SK-N-SH (cell line): ENCODE measurements around the gene NR6A1. TPM values are rescaled to one million over a fixed set of nuclear protein-coding genes. Genes with fewer than 3 reads are reported as not detected.

Source experiments
- CTCF ChIA-PET: fragments of 300-600, 350-600 bp; formaldehyde crosslinking; extraction: SDS; loops from one replicate; lab custom pipeline; 2021; lab: Yijun Ruan, JAX
- POLR2A ChIA-PET: fragments of 350-600 bp; sonication (Branson Sonifier 250); formaldehyde crosslinking; extraction: SDS; loops from one replicate; lab custom pipeline; 2020; ENCODE audit warnings: antibody characterized with exemption, inconsistent platforms; lab: Yijun Ruan, JAX
- DNase-seq: peaks from one replicate; pipeline ENCODE4 v3.0.0; 2012
- H2AFZ ChIP-seq: fragments of 200-600 bp; sonication (generic); 2 replicates; pipeline ENCODE4 v1.8.1; 2016; ENCODE audit warnings: antibody characterized with exemption, mild to moderate bottlenecking, low read depth
- H3F3A ChIP-seq: fragments of 200-600 bp; sonication (generic); replicated peaks from 2 replicates; pipeline ENCODE3; 2016; ENCODE audit warnings: antibody characterized with exemption, mild to moderate bottlenecking; ENCODE audit not compliant: insufficient read depth
- H3K27ac ChIP-seq, 2 experiments: fragments of 200-500 bp in 1 of 2; fragments of 200-600 bp in 1 of 2; sonication (Bioruptor generic) in 1 of 2; sonication (generic), shearing (Covaris generic) in 1 of 2; 2 replicates each; pipeline versions ENCODE4 v1.5.1 to v1.6.1; 2014 to 2016; ENCODE audit warnings: low read depth in 2 of 2, inconsistent platforms in 1 of 2, low read length in 1 of 2, mild to moderate bottlenecking in 1 of 2, mixed read lengths in 1 of 2
- H3K27me3 ChIP-seq: fragments of 200-600 bp; sonication (generic), shearing (Covaris generic); 2 replicates; pipeline ENCODE4 v1.6.1; 2016; ENCODE audit warnings: mixed run types; ENCODE audit not compliant: insufficient read depth
- H3K36me3 ChIP-seq, 2 experiments: fragments of 200-500 bp in 1 of 2; fragments of 200-600 bp in 1 of 2; sonication (Bioruptor generic) in 1 of 2; sonication (generic) in 1 of 2; replicated peaks in 1 of 2; 2 replicates each; pipeline versions ENCODE3 to v1.5.1; 2014 to 2016; ENCODE audit warnings: low read length in 1 of 2, mild to moderate bottlenecking in 1 of 2; ENCODE audit not compliant: insufficient read depth in 2 of 2, control insufficient read depth in 1 of 2
- H3K4me1 ChIP-seq, 2 experiments: fragments of 200-500 bp in 1 of 2; fragments of 200-600 bp in 1 of 2; sonication (Bioruptor generic) in 1 of 2; sonication (generic), shearing (Covaris generic) in 1 of 2; 2 replicates each; pipeline versions ENCODE4 v1.5.1 to v1.6.1; 2014 to 2016; ENCODE audit warnings: low read depth in 1 of 2, low read length in 1 of 2, mixed run types in 1 of 2; ENCODE audit not compliant: insufficient read depth in 2 of 2, control insufficient read depth in 1 of 2
- H3K4me2 ChIP-seq: fragments of 200-600 bp; sonication (generic), shearing (Covaris generic); 2 replicates; pipeline ENCODE4 v1.6.1; 2017; ENCODE audit warnings: mixed run types
- H3K4me3 ChIP-seq, 2 experiments: fragments of 200-500 bp in 1 of 2; fragments of 200-600 bp in 1 of 2; sonication (Bioruptor generic) in 1 of 2; sonication (generic), shearing (Covaris generic) in 1 of 2; 2 replicates each; pipeline versions ENCODE4 v1.5.1 to v1.8.1; 2014 to 2016; ENCODE audit warnings: low read depth in 2 of 2, inconsistent platforms in 1 of 2, low read length in 1 of 2, mild to moderate bottlenecking in 1 of 2, mixed read lengths in 1 of 2, moderate library complexity in 1 of 2
- H3K79me2 ChIP-seq: fragments of 200-600 bp; sonication (generic); 2 replicates; pipeline ENCODE4 v1.8.1; 2017; ENCODE audit warnings: mild to moderate bottlenecking; ENCODE audit not compliant: insufficient read depth
- H3K9ac ChIP-seq: fragments of 200-600 bp; sonication (generic); 2 replicates; pipeline ENCODE4 v1.6.1; 2017; ENCODE audit warnings: mixed run types
- H3K9me2 ChIP-seq: fragments of 200-600 bp; sonication (generic); 2 replicates; pipeline ENCODE4 v1.6.1; 2017; ENCODE audit warnings: mixed run types
- H3K9me3 ChIP-seq: fragments of 200-600 bp; sonication (generic); 2 replicates; pipeline ENCODE4 v1.6.1; 2017; ENCODE audit warnings: mixed run types, mild to moderate bottlenecking, moderate library complexity
- H4K20me1 ChIP-seq: fragments of 200-600 bp; sonication (generic); 2 replicates; pipeline ENCODE4 v1.6.1; 2017; ENCODE audit warnings: mild to moderate bottlenecking, mixed run types; ENCODE audit not compliant: insufficient read depth
- ELF1 ChIP-seq: IDR thresholded peaks from 2 replicates; pipeline ENCODE4 v1.4.0; 2012
- EP300 ChIP-seq, 2 experiments: IDR thresholded peaks; 2 replicates each; pipeline versions ENCODE4 v1.4.0 to v1.6.1; 2012; ENCODE audit warnings: borderline replicate concordance in 1 of 2, low read depth in 1 of 2, low read length in 1 of 2
- EZH2phosphoT487 ChIP-seq: fragments of 200-600 bp; sonication (generic); IDR thresholded peaks from 2 replicates; pipeline ENCODE4 v1.6.1; 2017; ENCODE audit warnings: low read depth, mixed run types, mild to moderate bottlenecking, antibody characterized with exemption, moderate library complexity, borderline replicate concordance
- FOSL2 ChIP-seq: IDR thresholded peaks from 2 replicates; pipeline ENCODE4 v1.4.0; 2012; ENCODE audit warnings: low read depth, mild to moderate bottlenecking, moderate library complexity, borderline replicate concordance
- FOXJ3 ChIP-seq: sonication (generic); formaldehyde crosslinking; IDR thresholded peaks from 2 replicates; pipeline ENCODE4 v1.5.1; 2020; ENCODE audit warnings: mild to moderate bottlenecking, missing genetic modification reagents
- FOXM1 ChIP-seq: IDR thresholded peaks from 2 replicates; pipeline ENCODE4 v1.4.0; 2012; ENCODE audit warnings: low read depth, mild to moderate bottlenecking
- GABPA ChIP-seq: IDR thresholded peaks from 2 replicates; pipeline ENCODE4 v1.4.0; 2012; ENCODE audit warnings: low read depth, mild to moderate bottlenecking
- GATA2 ChIP-seq: sonication (generic); formaldehyde crosslinking; IDR thresholded peaks from 2 replicates; pipeline ENCODE4 v1.5.0; 2020; ENCODE audit warnings: mild to moderate bottlenecking, missing genetic modification reagents
- JUND ChIP-seq: IDR thresholded peaks from 2 replicates; pipeline ENCODE4 v1.4.0; 2012
- MXI1 ChIP-seq: IDR thresholded peaks from 2 replicates; pipeline ENCODE4 v1.6.1; 2012; ENCODE audit warnings: mild to moderate bottlenecking, low read depth, low read length, improper control_type of control experiment
- RAD21 ChIP-seq: IDR thresholded peaks from 2 replicates; pipeline ENCODE4 v1.6.1; 2012; ENCODE audit warnings: mild to moderate bottlenecking, low read length
- SIN3A ChIP-seq: IDR thresholded peaks from 2 replicates; pipeline ENCODE4 v1.6.1; 2012; ENCODE audit warnings: low read depth, mild to moderate bottlenecking, low read length, moderate library complexity, borderline replicate concordance
- TAF1 ChIP-seq: IDR thresholded peaks from 2 replicates; pipeline ENCODE4 v1.6.1; 2012; ENCODE audit warnings: low read depth, mild to moderate bottlenecking, low read length, moderate library complexity, borderline replicate concordance
- TCF12 ChIP-seq: IDR thresholded peaks from 2 replicates; pipeline ENCODE4 v1.4.0; 2012
- TEAD4 ChIP-seq: IDR thresholded peaks from 2 replicates; pipeline ENCODE4 v1.4.0; 2012; ENCODE audit warnings: mild to moderate bottlenecking, borderline replicate concordance; ENCODE audit not compliant: insufficient read depth
- YY1 ChIP-seq: IDR thresholded peaks from 2 replicates; pipeline ENCODE4 v1.4.0; 2012; ENCODE audit warnings: low read depth, mild to moderate bottlenecking
- WGBS: methylation state at CpG from one replicate; pipeline ENCODE4 v1.1.6; 2017; ENCODE audit warnings: low lambda C conversion rate; 5-methylcytosine and 5-hydroxymethylcytosine counted together
- polyA plus RNA-seq, 3 experiments: library from polyadenylated mRNA; depleted of rRNA; stranded (reverse); fragments of >200 nt; gene quantifications; 2 replicates each; pipeline ENCODE4 v1.2.3, GENCODE V29; 2012
- TF ChIP-seq, protein P1 (sequence below): fragments of 150-350 bp; IDR thresholded peaks from 2 replicates; pipeline ENCODE4 v1.6.1; 2016; ENCODE audit warnings: mild to moderate bottlenecking, low read depth, low read length
- TF ChIP-seq, protein P2 (sequence below): fragments of 150-350 bp; IDR thresholded peaks from 2 replicates; pipeline ENCODE4 v1.6.1; 2017; ENCODE audit warnings: antibody characterized with exemption, low read length, low read depth, borderline replicate concordance
- TF ChIP-seq, protein P3 (sequence below): IDR thresholded peaks from 2 replicates; pipeline ENCODE4 v1.4.0; 2012; ENCODE audit warnings: low read depth, borderline replicate concordance

Gene NR6A1
- polyA plus RNA-seq, 1 of the 3 experiments (the other 2 are of a cell fraction), result 1.2 TPM

DNA sequence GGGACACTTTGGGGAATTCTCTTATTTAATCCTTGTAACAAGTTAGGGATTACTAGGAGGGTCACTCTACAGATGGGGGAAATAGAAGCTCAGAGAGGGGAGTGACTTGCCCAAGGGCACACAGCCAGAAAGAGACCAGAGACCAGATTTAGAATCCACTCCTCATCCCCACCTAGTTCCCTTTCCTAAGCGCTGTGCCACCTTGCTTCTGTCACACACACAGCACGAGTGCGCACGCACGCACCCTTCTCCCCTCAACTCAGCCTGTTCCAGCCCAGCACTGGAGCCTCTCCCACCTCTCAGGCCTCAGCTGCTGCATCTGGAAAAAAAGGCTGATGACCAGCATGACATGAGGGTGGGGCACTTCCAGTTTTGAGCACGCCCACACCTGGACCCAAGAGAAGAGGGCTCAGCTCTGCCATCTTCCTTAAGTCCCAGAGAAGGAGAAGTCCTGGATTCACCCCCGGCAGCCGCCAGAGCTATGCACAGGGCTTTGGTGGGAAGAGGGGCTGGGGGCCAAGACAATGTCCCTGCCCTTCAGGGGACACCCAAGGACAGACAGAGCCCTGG, 282.4 kb downstream of the NR6A1 start:
- Histone ChIP-seq H3K27ac (no peak overlapping the region), H2AFZ (no peak overlapping the region), H3F3A (no peaks in the 10 kb centered on the region), H3K4me1 (no peaks in the 10 kb centered on the region; a peak in 1 of 4 replicates), H3K9me2 (no peaks in the 10 kb centered on the region), H3K9me3 (no peaks in the 10 kb centered on the region), H3K4me3 (no peak overlapping the region)
- no peak for DNase-seq
- CTCF ChIA-PET, result interaction anchor here (0.8 to 1.2 kb wide), 3 partner anchors 25 to 70 kb away, joined by 3 read pairs; no protein-coding TSS in a partner anchor
- TF ChIP-seq YY1, result no peak
- TF ChIP-seq, protein P1, sequence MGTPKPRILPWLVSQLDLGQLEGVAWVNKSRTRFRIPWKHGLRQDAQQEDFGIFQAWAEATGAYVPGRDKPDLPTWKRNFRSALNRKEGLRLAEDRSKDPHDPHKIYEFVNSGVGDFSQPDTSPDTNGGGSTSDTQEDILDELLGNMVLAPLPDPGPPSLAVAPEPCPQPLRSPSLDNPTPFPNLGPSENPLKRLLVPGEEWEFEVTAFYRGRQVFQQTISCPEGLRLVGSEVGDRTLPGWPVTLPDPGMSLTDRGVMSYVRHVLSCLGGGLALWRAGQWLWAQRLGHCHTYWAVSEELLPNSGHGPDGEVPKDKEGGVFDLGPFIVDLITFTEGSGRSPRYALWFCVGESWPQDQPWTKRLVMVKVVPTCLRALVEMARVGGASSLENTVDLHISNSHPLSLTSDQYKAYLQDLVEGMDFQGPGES, result no peak
- no peak for TF ChIP-seq SIN3A
- no peak for TF ChIP-seq FOXJ3 (CRISPR knock-in tag)
- no peak for TF ChIP-seq TCF12
- TF ChIP-seq MXI1, result no peak
- TF ChIP-seq, all 33 proteins: peak for 0
- 88% methylated on average over 8 of the region's 8 CpGs for WGBS
- Histone ChIP-seq H3K9ac (no peak overlapping the region), H3K4me2 (no peak overlapping the region), H3K27me3 (no peaks in the 10 kb centered on the region; the same call in 1 of the 2 replicates), H4K20me1 (no peaks in the 10 kb centered on the region), H3K36me3 (no peaks in the 10 kb centered on the region), H3K79me2 (no peaks in the 10 kb centered on the region)
- POLR2A ChIA-PET, result no interaction called here

DNA sequence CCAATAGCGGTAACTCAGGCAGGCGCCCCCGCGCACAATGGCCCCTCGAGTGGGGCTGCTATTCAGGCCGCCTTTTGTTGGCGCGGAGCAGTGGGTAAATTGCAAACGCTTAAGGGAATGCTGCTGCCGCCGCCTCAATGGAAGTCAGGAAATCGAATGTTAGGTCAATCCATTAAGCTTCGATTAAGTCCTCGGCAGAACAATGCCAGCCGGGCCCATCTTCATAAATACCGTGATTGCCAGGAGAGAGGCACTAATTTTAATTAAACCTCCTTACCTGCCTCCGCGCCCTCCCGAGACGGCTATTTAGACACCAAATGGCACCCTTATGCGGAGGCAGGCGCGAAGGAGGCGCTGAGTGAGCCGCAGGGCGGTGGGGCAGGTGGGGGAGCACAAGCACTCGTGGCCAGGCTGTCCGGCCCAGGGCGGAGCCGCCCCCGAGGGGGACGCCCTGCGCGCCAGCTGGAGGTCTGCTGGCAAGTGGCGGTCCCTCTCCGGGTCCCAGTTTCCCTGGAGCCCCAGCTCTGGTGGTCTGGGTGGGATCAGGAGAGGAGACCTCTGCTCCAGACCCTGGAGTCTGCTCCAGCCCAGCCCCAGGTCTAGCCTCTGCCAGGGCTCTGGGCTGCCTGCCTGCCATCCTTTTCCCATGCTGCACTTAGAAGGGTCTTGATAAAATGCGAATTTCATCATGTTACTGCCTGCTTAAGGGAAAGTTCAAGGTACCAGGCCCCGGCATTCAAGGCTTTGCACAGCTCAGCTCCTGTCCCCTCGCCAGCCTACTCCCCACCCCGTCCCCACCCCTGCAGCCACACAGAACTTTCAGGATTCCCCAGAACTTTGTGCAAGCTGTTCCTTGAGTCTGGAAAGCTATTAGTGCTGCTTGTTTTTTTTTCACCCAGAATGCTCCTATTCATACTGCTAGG, 283.6 kb downstream of the NR6A1 start:
- H3K79me2 ChIP-seq, result no peaks in the 10 kb centered on the region
- no peak for DNase-seq
- ChIA-PET POLR2A (interaction anchor here (1.2 kb wide), 1 partner anchor 25 kb away, joined by 3 read pairs; no protein-coding TSS in a partner anchor), CTCF (interaction anchor here (0.8 to 1.1 kb wide), 3 partner anchors 64 to 95 kb away, joined by 3 read pairs; no protein-coding TSS in a partner anchor)
- no peaks in the 10 kb centered on the region for H3K9me3 ChIP-seq
- H3K4me3 ChIP-seq, result no peak overlapping the region
- no peak overlapping the region for H2AFZ ChIP-seq
- no peaks in the 10 kb centered on the region for H4K20me1 ChIP-seq
- no peaks in the 10 kb centered on the region for H3F3A ChIP-seq
- no peak overlapping the region for H3K27ac ChIP-seq
- H3K9ac ChIP-seq, result no peak overlapping the region
- no peak overlapping the region for H3K4me2 ChIP-seq
- no peaks in the 10 kb centered on the region; a peak in 1 of 4 replicates for H3K4me1 ChIP-seq
- WGBS, result 83% methylated on average over 28 of the region's 40 CpGs
- H3K27me3 ChIP-seq, result no peaks in the 10 kb centered on the region; the same call in 1 of the 2 replicates
- H3K36me3 ChIP-seq, result no peaks in the 10 kb centered on the region
- no peaks in the 10 kb centered on the region for H3K9me2 ChIP-seq
- TF ChIP-seq SIN3A (no peak), TCF12 (no peak), YY1 (no peak), RAD21 (no peak), FOSL2 (no peak), GATA2 (no peak), GABPA (no peak), EZH2phosphoT487 (no peak), TEAD4 (no peak), ELF1 (no peak), FOXJ3 (CRISPR knock-in tag) (no peak), TAF1 (no peak), EP300 (IDR thresholded peaks at IDR 0.05; ENCODE audit: borderline replicate concordance in 1 of 2, low read depth in 1 of 2, low read length in 1 of 2) (no peak), JUND (no peak), FOXM1 (no peak), MXI1 (no peak)
- TF ChIP-seq, protein P2, sequence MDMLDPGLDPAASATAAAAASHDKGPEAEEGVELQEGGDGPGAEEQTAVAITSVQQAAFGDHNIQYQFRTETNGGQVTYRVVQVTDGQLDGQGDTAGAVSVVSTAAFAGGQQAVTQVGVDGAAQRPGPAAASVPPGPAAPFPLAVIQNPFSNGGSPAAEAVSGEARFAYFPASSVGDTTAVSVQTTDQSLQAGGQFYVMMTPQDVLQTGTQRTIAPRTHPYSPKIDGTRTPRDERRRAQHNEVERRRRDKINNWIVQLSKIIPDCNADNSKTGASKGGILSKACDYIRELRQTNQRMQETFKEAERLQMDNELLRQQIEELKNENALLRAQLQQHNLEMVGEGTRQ, result no peak
- TF ChIP-seq, protein P3, sequence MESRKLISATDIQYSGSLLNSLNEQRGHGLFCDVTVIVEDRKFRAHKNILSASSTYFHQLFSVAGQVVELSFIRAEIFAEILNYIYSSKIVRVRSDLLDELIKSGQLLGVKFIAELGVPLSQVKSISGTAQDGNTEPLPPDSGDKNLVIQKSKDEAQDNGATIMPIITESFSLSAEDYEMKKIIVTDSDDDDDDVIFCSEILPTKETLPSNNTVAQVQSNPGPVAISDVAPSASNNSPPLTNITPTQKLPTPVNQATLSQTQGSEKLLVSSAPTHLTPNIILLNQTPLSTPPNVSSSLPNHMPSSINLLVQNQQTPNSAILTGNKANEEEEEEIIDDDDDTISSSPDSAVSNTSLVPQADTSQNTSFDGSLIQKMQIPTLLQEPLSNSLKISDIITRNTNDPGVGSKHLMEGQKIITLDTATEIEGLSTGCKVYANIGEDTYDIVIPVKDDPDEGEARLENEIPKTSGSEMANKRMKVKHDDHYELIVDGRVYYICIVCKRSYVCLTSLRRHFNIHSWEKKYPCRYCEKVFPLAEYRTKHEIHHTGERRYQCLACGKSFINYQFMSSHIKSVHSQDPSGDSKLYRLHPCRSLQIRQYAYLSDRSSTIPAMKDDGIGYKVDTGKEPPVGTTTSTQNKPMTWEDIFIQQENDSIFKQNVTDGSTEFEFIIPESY, result no peak
